Thymus (tissue), 11 donors: ENCODE data around the gene CARS2. TPM values are rescaled to one million over a fixed set of nuclear protein-coding genes. Genes with fewer than 3 reads are reported as not detected.

ENCODE experiments used
- DNase-seq, 9 donors: peaks; one replicate each; pipeline ENCODE4 v3.0.0-alpha.2; 2013; ENCODE audit warnings: low spot score in 9 of 9, low read depth in 6 of 9, missing footprints in 1 of 9
- H3K27ac ChIP-seq, 2 donors: one replicate each; pipeline ENCODE4 v1.5.1; 2013; ENCODE audit warnings: control low read depth in 1 of 2, low read depth in 1 of 2, low read length in 1 of 2, mild to moderate bottlenecking in 1 of 2, moderate library complexity in 1 of 2
- H3K27me3 ChIP-seq, 2 donors: one replicate each; pipeline ENCODE4 v1.5.1; 2013; ENCODE audit warnings: low read length in 1 of 2; ENCODE audit not compliant: control insufficient read depth in 2 of 2, insufficient read depth in 1 of 2
- H3K36me3 ChIP-seq, 2 donors: one replicate each; pipeline ENCODE4 v1.5.1; 2013; ENCODE audit warnings: low read length in 1 of 2, mild to moderate bottlenecking in 1 of 2, moderate library complexity in 1 of 2; ENCODE audit not compliant: control insufficient read depth in 2 of 2, insufficient read depth in 2 of 2
- H3K4me1 ChIP-seq, 2 donors: one replicate each; pipeline ENCODE4 v1.5.1; 2013; ENCODE audit warnings: low read length in 2 of 2; ENCODE audit not compliant: control insufficient read depth in 2 of 2, insufficient read depth in 2 of 2
- H3K4me3 ChIP-seq, 2 donors: one replicate each; pipeline ENCODE4 v1.5.1; 2013; ENCODE audit warnings: low read length in 2 of 2, control low read depth in 1 of 2, mild to moderate bottlenecking in 1 of 2
- H3K9me3 ChIP-seq, 2 donors: one replicate each; pipeline ENCODE4 v1.5.1; 2013; ENCODE audit warnings: low read length in 1 of 2, mild to moderate bottlenecking in 1 of 2; ENCODE audit not compliant: control insufficient read depth in 2 of 2, insufficient read depth in 1 of 2
- WGBS: extraction: QIAGEN DNeasy Blood & Tissue Kit; methylation state at CpG from one replicate; pipeline ENCODE4 v1.1.7; 2013; 5-methylcytosine and 5-hydroxymethylcytosine counted together
- polyA plus RNA-seq: library from polyadenylated mRNA; stranded (reverse); fragments of 200-250 nt; gene quantifications from one replicate; pipeline ENCODE4 v1.2.3, GENCODE V29; 2013
- total RNA-seq: library from RNA; stranded (reverse); fragments of 120-200 nt; gene quantifications from one replicate; pipeline ENCODE4 v1.2.4, GENCODE V29; 2013
- donor health status: healthy.

The CARS2 gene
- total and polyA plus RNA-seq, 2 donors: 45.4 to 105 TPM

GRCh38 chr13:110625771-110626321 lies 80.1 kb downstream of the CARS2 start:
- no peak for DNase-seq
- Histone ChIP-seq H3K27me3 (no peaks in the 10 kb centered on the region), H3K4me1 (no peaks in the 10 kb centered on the region), H3K9me3 (no peaks in the 10 kb centered on the region), H3K36me3 (peaks cover 34 to 57% of the 10 kb centered on the region in 2 donors), H3K27ac (no peak overlapping the region), H3K4me3 (no peak overlapping the region)
- 93% methylated on average over 19 of the region's 19 CpGs for WGBS

GRCh38 chr13:110624766-110625756 lies 80.9 kb downstream of the CARS2 start:
- 92% methylated on average over 41 of the region's 41 CpGs for WGBS
- Histone ChIP-seq H3K9me3 (no peaks in the 10 kb centered on the region), H3K27ac (no peak overlapping the region), H3K4me1 (no peaks in the 10 kb centered on the region), H3K27me3 (no peaks in the 10 kb centered on the region), H3K4me3 (no peak overlapping the region), H3K36me3 (peaks cover 34 to 53% of the 10 kb centered on the region in 2 donors)
- DNase-seq: no peak

- Histone ChIP-seq H3K4me1 (peaks cover 7 to 10% of the 10 kb centered on the region in 2 donors), H3K4me3 (no peak overlapping the region), H3K27ac (no peak overlapping the region), H3K27me3 (no peaks in the 10 kb centered on the region), H3K36me3 (peaks cover 19 to 24% of the 10 kb centered on the region in 2 donors), H3K9me3 (peaks cover 0 to 3% of the 10 kb centered on the region in 2 donors)
- DNase-seq: no peak
- WGBS: 93% methylated on average over 2 of the region's 2 CpGs
These were observed 85.3 kb downstream of the CARS2 start for GRCh38 chr13:110620596-110620995.

GRCh38 chr13:110618780-110619179 lies 87.1 kb downstream of the CARS2 start:
- Histone ChIP-seq H3K27me3 (no peaks in the 10 kb centered on the region), H3K4me1 (peaks cover 7 to 15% of the 10 kb centered on the region in 2 donors), H3K4me3 (no peak overlapping the region), H3K36me3 (peaks cover 10 to 14% of the 10 kb centered on the region in 2 donors), H3K27ac (no peak overlapping the region), H3K9me3 (peaks cover 0 to 9% of the 10 kb centered on the region in 2 donors)
- 97% methylated on average over 9 of the region's 9 CpGs for WGBS
- no peak for DNase-seq

- H3K27ac ChIP-seq: no peak overlapping the region
- H3K4me1 ChIP-seq: peaks cover 7 to 15% of the 10 kb centered on the region in 2 donors
- H3K27me3 ChIP-seq: no peaks in the 10 kb centered on the region
- H3K9me3 ChIP-seq: peaks cover 0 to 9% of the 10 kb centered on the region in 2 donors
- peaks cover 7 to 12% of the 10 kb centered on the region in 2 donors for H3K36me3 ChIP-seq
- H3K4me3 ChIP-seq: no peak overlapping the region
- no peak for DNase-seq
- 98% methylated on average over 8 of the region's 8 CpGs for WGBS
These were observed 87.7 kb downstream of the CARS2 start for GRCh38 chr13:110618167-110618566.

- no peak overlapping the region for H3K27ac ChIP-seq
- peaks cover 2 to 5% of the 10 kb centered on the region in 2 donors for H3K36me3 ChIP-seq
- H3K4me3 ChIP-seq: no peak overlapping the region
- WGBS: 89% methylated on average over 8 of the region's 8 CpGs
- no peak for DNase-seq
- H3K4me1 ChIP-seq: peaks cover 7 to 15% of the 10 kb centered on the region in 2 donors
- peaks cover 1 to 9% of the 10 kb centered on the region in 2 donors for H3K9me3 ChIP-seq
- no peaks in the 10 kb centered on the region for H3K27me3 ChIP-seq
These were observed 88.4 kb downstream of the CARS2 start for GRCh38 chr13:110617321-110618072.

GRCh38 chr13:110616103-110617101 lies 89.5 kb downstream of the CARS2 start:
- peak overlapping the region; percentile 77 to 100 for H3K4me3 ChIP-seq
- peak in 4 of 9 donors; percentile 4 to 48 (median 18) for DNase-seq
- peak overlapping the region in 1 of 2 donors; percentile 84 for H3K27ac ChIP-seq
- H3K36me3 ChIP-seq: peaks cover 0 to 2% of the 10 kb centered on the region in 2 donors
- H3K27me3 ChIP-seq: peaks cover 0 to under 1% of the 10 kb centered on the region in 2 donors
- 17% methylated on average over 37 of the region's 37 CpGs for WGBS
- H3K4me1 ChIP-seq: peaks cover 7 to 15% of the 10 kb centered on the region in 2 donors
- peaks cover 1 to 9% of the 10 kb centered on the region in 2 donors for H3K9me3 ChIP-seq
